Prostate gland (tissue), 2 donors: Measurements from ENCODE around the gene UBE2O. TPM values are rescaled to one million over a fixed set of nuclear protein-coding genes. Genes with fewer than 3 reads are reported as not detected.

Experiments
- DNase-seq: peaks from one replicate; pipeline ENCODE4 v3.0.0-alpha.2; 2019; ENCODE audit warnings: low spot score
- H3K27ac ChIP-seq, 2 donors: fragments of 200-600 bp; sonication (generic); 2 replicates each; pipeline ENCODE4 v1.5.1; 2017 to 2019
- H3K27me3 ChIP-seq: fragments of 200-600 bp; sonication (generic); replicated peaks from 2 replicates; pipeline ENCODE4 v1.5.1; 2019; ENCODE audit not compliant: insufficient read depth
- H3K36me3 ChIP-seq, 2 donors: fragments of 200-600 bp; sonication (generic); 1 replicate in 1 of 2; 2 replicates in 1 of 2; pipeline versions ENCODE4 v1.5.1 to v1.8.1; 2017 to 2019
- H3K4me1 ChIP-seq: fragments of 200-600 bp; sonication (generic); replicated peaks from 2 replicates; pipeline ENCODE4 v1.5.1; 2019
- H3K4me3 ChIP-seq, 2 donors: fragments of 200-600 bp; sonication (generic); 2 replicates each; pipeline ENCODE4 v1.5.1; 2017 to 2019
- H3K9me3 ChIP-seq: fragments of 200-600 bp; sonication (generic); 2 replicates; pipeline ENCODE4 v1.5.1; 2017
- POLR2A ChIP-seq: fragments of 450-650 bp; IDR thresholded peaks from one replicate; pipeline ENCODE4 v1.6.1; 2016; ENCODE audit warnings: antibody characterized with exemption, mild to moderate bottlenecking
- POLR2AphosphoS5 ChIP-seq: sonication (generic); formaldehyde crosslinking; IDR thresholded peaks from one replicate; pipeline ENCODE4 v1.6.1; 2017; ENCODE audit warnings: antibody characterized with exemption
- WGBS: methylation state at CpG from one replicate; pipeline ENCODE4 v1.1.5; 2018; 5-methylcytosine and 5-hydroxymethylcytosine counted together
- intact Hi-C: fragments of 100-400 bp; cut with DNase I; formaldehyde crosslinking; loops from one replicate; pipeline ENCODE4 v1.14.2; 2022
- total RNA-seq, 2 donors: library from RNA; depleted of rRNA; stranded (reverse); fragments of >200 nt; gene quantifications; one replicate each; pipeline ENCODE4 v1.1.0, GENCODE V29; 2016
- TF ChIP-seq, protein P1 (sequence below), 4 experiments: fragments of 200-600 bp in 2 of 4; fragments of 450-650 bp in 2 of 4; sonication (generic) in 2 of 4; IDR thresholded peaks; 1 replicate in 3 of 4; 2 replicates in 1 of 4; pipeline ENCODE4 v1.5.1; 2016 to 2019; ENCODE audit warnings: antibody characterized with exemption in 4 of 4, mild to moderate bottlenecking in 2 of 4, moderate library complexity in 2 of 4

Gene UBE2O
- total RNA-seq, 2 donors from 2014 or later: 19.9 to 39.8 TPM

DNA sequence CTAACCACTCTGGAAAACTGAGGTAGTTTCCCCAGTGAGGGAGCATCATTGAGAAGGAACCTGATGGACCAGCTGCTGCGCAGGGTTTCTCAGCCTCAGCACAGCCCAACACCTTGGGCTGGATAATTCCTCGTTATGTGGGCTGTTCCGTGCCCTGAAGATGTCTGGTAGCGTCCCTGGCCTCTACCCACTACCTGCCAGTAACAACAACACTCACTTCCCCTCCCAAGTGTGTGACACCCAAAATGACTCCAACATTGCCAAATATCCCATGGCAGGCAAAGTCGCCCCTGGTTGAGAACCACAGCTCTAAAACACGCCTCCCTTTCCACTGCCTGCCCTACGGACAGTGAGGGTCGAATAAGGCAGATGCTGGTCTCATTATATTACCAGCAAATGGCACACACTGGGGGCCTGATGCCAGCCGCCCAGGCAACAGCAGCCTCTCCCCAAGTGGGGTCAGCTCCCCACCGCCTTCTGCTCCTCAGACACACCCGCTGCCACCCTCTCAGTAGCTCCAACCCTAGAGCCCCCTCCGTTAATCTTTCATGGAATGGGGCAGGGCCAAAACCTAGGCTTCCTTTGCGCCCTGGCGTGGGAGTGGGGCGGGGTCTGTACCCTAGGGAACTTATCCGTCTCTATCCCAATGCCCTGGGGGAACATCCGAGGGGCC is 47.3 kb upstream of the UBE2O start:
- intact Hi-C loops: no loop called here
- TF ChIP-seq POLR2AphosphoS5 (peak; percentile 5), POLR2A (no peak)
- TF ChIP-seq, protein P1, sequence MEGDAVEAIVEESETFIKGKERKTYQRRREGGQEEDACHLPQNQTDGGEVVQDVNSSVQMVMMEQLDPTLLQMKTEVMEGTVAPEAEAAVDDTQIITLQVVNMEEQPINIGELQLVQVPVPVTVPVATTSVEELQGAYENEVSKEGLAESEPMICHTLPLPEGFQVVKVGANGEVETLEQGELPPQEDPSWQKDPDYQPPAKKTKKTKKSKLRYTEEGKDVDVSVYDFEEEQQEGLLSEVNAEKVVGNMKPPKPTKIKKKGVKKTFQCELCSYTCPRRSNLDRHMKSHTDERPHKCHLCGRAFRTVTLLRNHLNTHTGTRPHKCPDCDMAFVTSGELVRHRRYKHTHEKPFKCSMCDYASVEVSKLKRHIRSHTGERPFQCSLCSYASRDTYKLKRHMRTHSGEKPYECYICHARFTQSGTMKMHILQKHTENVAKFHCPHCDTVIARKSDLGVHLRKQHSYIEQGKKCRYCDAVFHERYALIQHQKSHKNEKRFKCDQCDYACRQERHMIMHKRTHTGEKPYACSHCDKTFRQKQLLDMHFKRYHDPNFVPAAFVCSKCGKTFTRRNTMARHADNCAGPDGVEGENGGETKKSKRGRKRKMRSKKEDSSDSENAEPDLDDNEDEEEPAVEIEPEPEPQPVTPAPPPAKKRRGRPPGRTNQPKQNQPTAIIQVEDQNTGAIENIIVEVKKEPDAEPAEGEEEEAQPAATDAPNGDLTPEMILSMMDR (IDR thresholded peaks at IDR 0.05): no peak
- H3K27ac ChIP-seq: peak overlapping the region; percentile 73 to 76
- H3K9me3 ChIP-seq: no peaks in the 10 kb centered on the region
- H3K4me3 ChIP-seq: peak overlapping the region; percentile 56 to 65
- WGBS: 51% methylated on average over 17 of the region's 17 CpGs
- H3K27me3 ChIP-seq: no peaks in the 10 kb centered on the region
- no peak for DNase-seq
- no peaks in the 10 kb centered on the region for H3K36me3 ChIP-seq
- H3K4me1 ChIP-seq: peaks cover 13% of the 10 kb centered on the region

DNA sequence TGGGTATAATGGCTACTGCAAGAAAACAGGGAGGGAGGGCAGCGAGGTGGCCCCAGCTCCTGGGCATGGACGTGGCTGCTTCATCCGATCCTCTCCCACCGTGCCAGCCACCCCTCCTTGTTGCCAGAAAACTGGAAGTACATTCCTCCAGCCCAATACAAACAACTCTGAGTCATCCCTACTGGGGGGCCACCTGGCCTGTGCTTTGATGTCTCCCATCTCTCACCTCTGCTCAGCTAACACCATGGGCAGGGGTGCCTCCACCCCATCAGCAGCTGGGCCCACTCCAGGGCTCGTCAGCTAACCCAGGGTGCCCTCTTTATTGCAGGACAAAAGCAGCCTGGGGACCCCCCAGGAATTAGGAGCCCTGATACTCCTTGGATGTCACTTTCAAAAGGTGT is 46.3 kb upstream of the UBE2O start:
- Histone ChIP-seq H3K36me3 (no peaks in the 10 kb centered on the region), H3K4me3 (no peak overlapping the region), H3K27ac (peak overlapping the region in 1 of 2 donors; percentile 36), H3K9me3 (no peaks in the 10 kb centered on the region), H3K27me3 (no peaks in the 10 kb centered on the region), H3K4me1 (peaks cover 13% of the 10 kb centered on the region)
- DNase-seq: no peak
- intact Hi-C loops: no loop called here
- 44% methylated on average over 5 of the region's 5 CpGs for WGBS
- TF ChIP-seq, protein P1 (IDR thresholded peaks at IDR 0.05): no peak
- TF ChIP-seq POLR2AphosphoS5 (no peak), POLR2A (no peak)

DNA sequence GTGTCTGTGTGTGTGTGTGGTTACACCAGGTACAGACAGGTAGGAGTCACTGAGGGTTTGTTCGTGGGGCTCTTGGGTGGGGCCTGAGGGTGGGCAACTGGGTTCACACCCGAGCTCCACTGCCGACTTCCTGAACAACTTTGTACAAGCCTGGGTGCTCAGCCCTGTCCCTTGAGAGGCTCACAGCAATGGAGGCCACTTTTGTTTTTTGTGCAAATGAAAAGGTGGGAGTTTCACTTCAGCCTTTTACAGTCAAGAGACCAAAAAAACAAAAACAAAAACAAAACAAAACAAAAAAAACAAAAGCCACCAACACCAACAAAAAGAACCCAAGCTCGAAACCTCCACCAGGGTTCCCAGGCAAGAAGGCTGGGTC is 45.9 kb upstream of the UBE2O start:
- no peaks in the 10 kb centered on the region for H3K36me3 ChIP-seq
- TF ChIP-seq, protein P1 (IDR thresholded peaks at IDR 0.05): no peak
- TF ChIP-seq POLR2A (no peak), POLR2AphosphoS5 (no peak)
- DNase-seq: no peak
- H3K9me3 ChIP-seq: no peaks in the 10 kb centered on the region
- WGBS: 60% methylated on average over 4 of the region's 4 CpGs
- peaks cover 13% of the 10 kb centered on the region for H3K4me1 ChIP-seq
- intact Hi-C loops: no loop called here
- H3K27me3 ChIP-seq: no peaks in the 10 kb centered on the region
- H3K4me3 ChIP-seq: no peak overlapping the region
- H3K27ac ChIP-seq: peak overlapping the region; percentile 31 to 64

GRCh38 chr17:76497979-76498875 is 45.3 kb upstream of the UBE2O start:
- no peak overlapping the region for H3K4me3 ChIP-seq

More at GRCh38 chr17:76497979-76498875, 45.3 kb upstream of the UBE2O start:
- intact Hi-C loops: no loop called here
- TF ChIP-seq, protein P1 (IDR thresholded peaks at IDR 0.05): no peak
- TF ChIP-seq POLR2A: peak; percentile 21
- peak; percentile 54 for TF ChIP-seq POLR2AphosphoS5
- Histone ChIP-seq H3K36me3 (no peaks in the 10 kb centered on the region), H3K27me3 (no peaks in the 10 kb centered on the region), H3K27ac (peak overlapping the region; percentile 31 to 64), H3K9me3 (no peaks in the 10 kb centered on the region), H3K4me1 (peaks cover 13% of the 10 kb centered on the region)
- peak; percentile 70 for DNase-seq
- WGBS: 15% methylated on average over 28 of the region's 31 CpGs
